ENCODE data around the gene SLC16A6.
A peak's percentile ranks its signal among the peaks of the same experiment; 100 is the strongest.
"Not testable (repeated sequence)": the region's sequence is repeated elsewhere in the genome, so short reads cannot be mapped to it uniquely, and the experiment has no call there.

Gene SLC16A6

DNA sequence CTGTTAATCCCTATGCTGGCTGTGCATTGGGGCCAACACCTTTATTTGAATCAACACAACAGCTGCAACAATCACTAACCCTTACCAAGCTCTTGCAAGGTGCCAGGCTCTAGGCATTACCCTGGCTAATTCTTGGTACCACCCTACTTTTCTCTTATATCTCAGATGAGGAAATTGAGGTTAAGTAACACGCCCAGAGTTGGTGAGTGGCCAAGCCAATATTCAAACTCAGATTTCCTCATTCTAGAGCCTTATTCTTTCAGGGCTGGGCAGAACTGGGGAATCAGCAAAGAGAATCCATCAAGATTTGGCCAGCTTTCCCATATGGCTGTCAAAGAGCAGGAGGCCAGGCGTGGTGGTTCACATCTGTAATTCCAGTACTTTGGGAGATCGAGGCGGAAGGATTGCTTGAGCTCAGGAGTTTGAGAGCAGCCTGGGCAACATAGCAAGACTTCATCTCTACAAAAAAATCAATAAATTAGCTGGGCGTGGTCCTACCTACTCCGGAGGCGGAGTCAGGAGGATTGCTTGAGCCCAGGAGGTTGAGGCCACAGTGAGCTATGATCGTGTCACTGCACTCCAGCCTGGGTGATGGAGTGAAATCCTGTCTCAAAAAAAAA is 24.1 kb upstream of the SLC16A6 start:
- no peak for DNase-seq (ENCODE audit: low spot score)

GRCh38 chr17:68310152-68310551 is 19.2 kb upstream of the SLC16A6 start:
- DNase-seq (ENCODE audit: low spot score), result no peak

DNA sequence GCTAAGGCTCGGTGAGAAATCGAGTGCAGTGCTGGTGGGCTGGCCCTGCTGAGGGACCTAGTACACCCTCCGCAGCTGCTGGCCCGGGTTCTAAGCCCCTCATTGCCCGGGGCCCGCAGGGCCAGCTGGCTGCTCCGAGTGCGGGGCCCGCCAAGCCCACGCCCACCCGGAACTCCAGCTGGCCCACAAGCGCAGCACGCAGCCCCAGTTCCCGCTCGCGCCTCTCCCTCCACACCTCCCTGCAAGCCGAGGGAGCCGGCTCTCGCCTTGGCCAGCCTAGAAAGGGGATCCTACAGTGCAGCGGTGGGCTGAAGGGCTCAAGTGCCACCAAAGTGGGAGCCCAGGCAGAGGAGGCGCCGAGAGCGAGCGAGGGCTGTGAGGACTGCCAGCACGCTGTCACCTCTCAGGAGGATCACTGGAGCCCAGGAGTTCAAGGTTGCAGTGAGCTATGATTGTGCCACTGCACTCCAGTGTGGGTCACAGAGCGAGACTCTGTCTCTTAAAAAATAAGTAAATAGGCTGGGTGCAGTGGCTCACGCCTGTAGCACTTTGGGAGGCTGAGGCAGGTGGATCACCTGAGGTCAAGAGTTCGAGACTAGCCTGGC is 18.2 kb upstream of the SLC16A6 start:
- DNase-seq (ENCODE audit: low spot score), result not testable (repeated sequence)

GRCh38 chr17:68308486-68308885 is 17.6 kb upstream of the SLC16A6 start:
- not testable (repeated sequence) for DNase-seq (ENCODE audit: low spot score)

GRCh38 chr17:68307443-68307842 is 16.5 kb upstream of the SLC16A6 start:
- DNase-seq (ENCODE audit: low spot score), result no peak

- no peak for DNase-seq (ENCODE audit: low spot score)
Observed at GRCh38 chr17:68306819-68307218, 15.9 kb upstream of the SLC16A6 start.

DNA sequence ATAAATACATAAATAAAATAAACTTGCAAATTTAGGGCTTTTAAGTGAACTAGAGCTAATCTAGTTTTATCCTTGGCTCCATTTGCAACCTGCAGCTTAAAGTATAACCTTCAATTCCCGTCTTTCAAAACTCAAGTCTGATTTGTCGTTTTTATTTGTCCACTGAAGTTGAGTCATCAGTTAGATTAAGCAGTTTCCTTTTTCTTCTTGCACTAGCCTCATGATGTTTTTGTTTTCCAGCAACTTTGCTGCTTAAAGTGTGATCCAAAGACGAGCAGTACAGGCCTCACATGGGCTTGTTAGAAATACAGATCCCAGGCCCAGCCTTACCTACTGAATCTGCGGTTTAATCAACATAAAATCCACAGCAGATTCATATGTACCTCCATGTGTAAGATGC is 14.2 kb upstream of the SLC16A6 start:
- DNase-seq (ENCODE audit: low spot score), result no peak

- DNase-seq (ENCODE audit: low spot score), result no peak
Observed at GRCh38 chr17:68304706-68305105, 13.8 kb upstream of the SLC16A6 start.

DNA sequence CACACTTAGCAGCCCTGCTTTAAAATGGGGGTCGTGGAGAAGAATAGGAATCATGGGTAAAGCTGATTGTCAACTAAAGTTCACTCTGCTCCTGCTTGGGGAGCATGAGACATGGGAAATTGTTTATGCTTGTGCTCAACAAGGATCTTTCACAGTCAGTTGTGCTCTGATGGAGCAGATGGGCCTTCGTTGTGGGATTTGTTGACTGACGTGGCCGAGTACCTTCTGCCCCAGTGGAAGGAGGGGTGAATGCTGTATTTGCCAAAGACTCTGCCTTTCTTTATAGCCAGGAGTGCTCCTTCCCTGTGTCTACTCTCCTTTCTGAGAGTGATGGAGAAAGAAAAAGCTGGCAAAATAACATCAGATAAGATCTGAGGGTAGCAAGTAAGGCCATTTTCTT is 11.7 kb upstream of the SLC16A6 start:
- DNase-seq (ENCODE audit: low spot score), result no peak

- no peak for DNase-seq (ENCODE audit: low spot score)
Observed at GRCh38 chr17:68302066-68302564, 11.2 kb upstream of the SLC16A6 start.

GRCh38 chr17:68301438-68301959 is 10.6 kb upstream of the SLC16A6 start:
- DNase-seq (ENCODE audit: low spot score), result no peak

GRCh38 chr17:68299817-68300216 is 8.9 kb upstream of the SLC16A6 start:
- no peak for DNase-seq (ENCODE audit: low spot score)

DNA sequence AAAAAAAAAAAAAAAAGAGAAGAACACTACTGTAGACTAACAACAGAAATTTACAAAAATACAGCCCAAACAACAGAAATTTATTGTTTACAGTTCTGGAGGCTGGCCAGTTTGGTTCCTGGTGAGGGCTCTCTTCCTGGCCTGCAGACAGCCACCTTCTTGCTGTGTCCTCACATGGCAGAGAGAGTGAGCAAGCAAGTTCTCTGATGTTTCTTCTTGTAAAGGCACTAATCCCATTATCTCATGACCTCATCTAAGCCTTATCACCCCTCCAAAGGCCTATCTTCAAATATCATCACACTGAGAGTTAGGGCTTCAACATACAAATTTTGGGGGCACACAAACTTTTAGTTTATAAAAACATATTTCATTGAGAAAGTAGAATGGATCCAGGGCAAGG is 7.7 kb upstream of the SLC16A6 start:
- no peak for DNase-seq (ENCODE audit: low spot score)

DNA sequence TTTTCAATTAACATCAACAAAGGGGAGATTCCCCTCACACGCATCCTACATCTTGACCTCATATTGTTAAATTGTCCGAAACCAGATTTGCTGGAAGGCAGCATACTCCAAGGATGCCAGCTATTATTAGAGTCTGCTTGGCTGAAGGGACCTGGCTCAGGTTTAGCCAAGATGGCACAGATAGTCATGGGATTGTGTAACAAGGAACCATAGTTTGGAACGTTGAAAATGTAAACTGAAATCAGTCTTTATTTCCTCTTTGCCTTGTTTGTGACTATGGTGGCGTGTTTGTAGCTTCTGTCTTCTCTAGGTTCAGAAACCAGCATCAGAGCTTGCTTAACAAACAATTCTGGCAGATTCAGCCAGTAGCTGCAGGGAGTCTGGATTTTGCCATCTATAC is 6.3 kb upstream of the SLC16A6 start:
- no peak for DNase-seq (ENCODE audit: low spot score)

GRCh38 chr17:68296217-68297191 is 5.6 kb upstream of the SLC16A6 start:
- DNase-seq (ENCODE audit: low spot score), result peak; percentile 73

- DNase-seq (ENCODE audit: low spot score), result no peak
Observed at GRCh38 chr17:68295086-68295485, 4.2 kb upstream of the SLC16A6 start.

DNA sequence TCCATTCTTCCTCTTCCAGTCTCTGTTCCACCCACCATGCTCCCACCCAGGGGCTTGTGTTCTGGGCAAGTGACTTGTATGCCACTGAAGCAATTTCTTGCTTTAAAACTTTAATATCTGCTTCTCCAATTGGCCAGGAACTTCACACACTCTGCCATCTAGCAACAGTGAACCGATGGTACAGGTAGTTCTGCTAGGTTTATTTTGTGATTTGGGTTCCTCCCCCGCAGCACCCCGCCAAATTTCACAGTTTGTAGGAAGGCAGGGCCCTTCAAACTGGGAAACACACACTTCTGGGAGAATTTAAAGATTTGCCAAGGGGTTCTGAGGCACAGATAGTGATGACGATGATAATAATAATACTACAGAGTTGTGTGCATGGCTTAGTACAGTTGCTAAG is 3.7 kb upstream of the SLC16A6 start:
- no peak for DNase-seq (ENCODE audit: low spot score)

DNA sequence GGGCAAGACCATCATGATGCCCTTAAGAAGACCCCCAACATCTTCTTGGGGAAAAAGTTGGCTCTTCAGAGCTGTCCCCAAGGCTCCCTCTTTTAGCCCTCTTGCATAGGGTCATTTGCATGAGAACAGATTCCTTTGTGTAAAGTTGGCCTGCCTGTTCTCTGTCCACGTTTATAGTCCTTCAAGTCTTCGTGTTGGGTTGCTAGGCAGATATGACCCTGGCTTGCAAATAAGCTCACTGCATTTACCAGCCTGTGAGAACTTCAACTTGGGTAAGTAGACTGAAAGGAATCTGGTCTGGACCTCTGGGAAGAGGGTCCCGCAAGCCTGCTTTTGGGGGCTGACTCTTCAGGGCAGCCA is 3.2 kb upstream of the SLC16A6 start:
- no peak for DNase-seq (ENCODE audit: low spot score)

GRCh38 chr17:68293490-68294195 is 2.7 kb upstream of the SLC16A6 start:
- no peak for DNase-seq (ENCODE audit: low spot score)

DNA sequence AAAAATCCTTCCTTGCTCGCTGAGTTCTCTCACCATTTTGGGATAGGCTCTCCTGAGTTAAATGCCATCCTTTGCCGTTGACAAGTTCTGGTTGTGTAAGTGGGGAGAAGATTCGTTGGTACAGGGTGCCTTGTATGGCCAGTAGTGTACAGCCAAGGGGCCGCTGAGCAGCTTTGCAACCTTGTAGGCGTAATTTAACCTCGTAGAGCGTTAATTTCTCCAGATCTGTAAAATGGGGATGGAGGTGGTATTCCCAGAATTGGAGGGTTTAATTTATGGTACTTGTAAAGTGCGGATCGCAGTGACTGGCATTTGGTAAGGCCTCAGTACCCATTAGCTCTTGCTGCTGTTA is 1.7 kb upstream of the SLC16A6 start:
- DNase-seq (ENCODE audit: low spot score), result no peak

DNA sequence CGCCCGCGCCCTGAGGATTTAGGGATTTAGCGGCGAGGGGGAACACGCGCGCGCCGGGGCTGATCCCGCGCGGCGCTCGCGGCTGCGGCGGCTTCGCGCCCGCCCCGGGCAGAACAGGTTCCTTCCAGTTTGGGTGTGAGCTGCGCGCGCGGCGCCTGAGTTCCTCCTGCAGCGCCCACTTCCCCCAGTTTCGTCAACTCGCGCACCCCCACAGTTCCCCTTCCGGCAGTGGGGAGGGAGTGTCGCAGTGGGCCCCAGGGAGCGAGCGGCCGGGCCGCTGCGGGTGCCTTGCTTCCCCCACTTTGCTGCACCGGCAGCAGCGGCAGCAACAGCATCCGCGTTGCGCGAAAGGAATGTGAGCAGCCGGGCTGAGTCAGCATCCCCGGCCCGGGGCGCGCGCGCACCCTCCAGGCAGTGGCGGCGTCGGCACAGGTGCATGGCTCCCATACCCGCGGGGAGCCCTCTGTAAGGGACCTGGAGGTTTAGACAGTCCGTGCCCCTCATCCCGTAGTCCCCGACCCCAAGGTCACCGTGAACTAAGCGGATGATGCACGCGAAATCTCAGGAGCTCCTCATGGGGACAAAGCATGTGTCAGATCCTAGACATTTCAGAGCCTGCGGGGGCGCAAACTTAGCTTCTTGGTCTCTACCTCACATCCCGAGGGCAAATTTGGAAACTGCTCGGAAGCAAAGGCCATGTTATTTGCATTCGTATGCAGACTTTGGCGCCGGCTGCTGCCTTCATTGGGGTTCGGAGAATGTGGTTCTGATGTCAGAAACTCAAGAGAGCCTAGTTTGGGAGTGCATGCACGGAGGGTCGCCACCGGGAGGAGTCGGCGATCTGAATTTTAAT is 1.1 kb upstream of the SLC16A6 start:
- peak; percentile 91 for DNase-seq (ENCODE audit: low spot score)
